ENCODE results near the gene PHF19. TPM values are rescaled to one million over a fixed set of nuclear protein-coding genes. Genes with fewer than 3 reads are reported as not detected.
A peak's percentile ranks its signal among the peaks of the same experiment; 100 is the strongest.

The PHF19 gene
- total RNA-seq, 1 donor from 2014 or later = 55.3 TPM

GRCh38 chr9:120886490-120886967 is 9.5 kb upstream of the PHF19 start:
- intact Hi-C loops (cut with micrococcal nuclease) = loop anchor here (1.0 kb wide), 1 partner anchor 9 kb away; the partner anchor contains the start of gene PHF19
- ATAC-seq (ENCODE audit: low read depth) (peak; percentile 71), DNase-seq (no peak)
- Mint-ChIP-seq H3K27ac (no peak overlapping the region), H3K4me3 (peak overlapping the region; percentile 24), H3K27me3 (peaks cover 4% of the 10 kb centered on the region), H3K9me3 (no peaks in the 10 kb centered on the region), H3K36me3 (ENCODE audit: low read depth) (no peaks in the 10 kb centered on the region), H3K4me1 (peaks cover 35% of the 10 kb centered on the region)
- TF ChIP-seq CTCF (IDR thresholded peaks at IDR 0.05) = no peak
- ChIA-PET POLR2A (interaction anchor here (1.1 to 9.8 kb wide), 8 partner anchors 10 to 186 kb away, joined by 4 to 114 read pairs (median 8); partner anchors contain the start of gene PHF19), CTCF (interaction anchor here (0.6 to 1.1 kb wide), 2 partner anchors 39 to 95 kb away, joined by 3 read pairs; no protein-coding TSS in a partner anchor)

- H3K27me3 Mint-ChIP-seq = peaks cover 4% of the 10 kb centered on the region
- ATAC-seq (ENCODE audit: low read depth) = no peak
- H3K9me3 Mint-ChIP-seq = no peaks in the 10 kb centered on the region
- intact Hi-C loops (cut with micrococcal nuclease) = loop anchor here (1.0 kb wide), 1 partner anchor 9 kb away; the partner anchor contains the start of gene PHF19
- TF ChIP-seq CTCF (IDR thresholded peaks at IDR 0.05) = no peak
- no peak overlapping the region for H3K27ac Mint-ChIP-seq
- POLR2A ChIA-PET = interaction anchor here (1.1 to 9.8 kb wide), 8 partner anchors 10 to 186 kb away, joined by 4 to 114 read pairs (median 8); partner anchors contain the start of gene PHF19
- no peak for DNase-seq
- no peaks in the 10 kb centered on the region for H3K36me3 Mint-ChIP-seq (ENCODE audit: low read depth)
- H3K4me1 Mint-ChIP-seq = peaks cover 29% of the 10 kb centered on the region
- H3K4me3 Mint-ChIP-seq = peak overlapping the region; percentile 24
- CTCF ChIA-PET = interaction anchor here (1.0 to 1.2 kb wide), 3 partner anchors 9 to 95 kb away, joined by 3 read pairs; no protein-coding TSS in a partner anchor
Observed at GRCh38 chr9:120885958-120886357, 9.0 kb upstream of the PHF19 start.

GRCh38 chr9:120885457-120885856 is 8.5 kb upstream of the PHF19 start:
- H3K27me3 Mint-ChIP-seq = peaks cover 4% of the 10 kb centered on the region
- H3K36me3 Mint-ChIP-seq (ENCODE audit: low read depth) = no peaks in the 10 kb centered on the region
- peaks cover 24% of the 10 kb centered on the region for H3K4me1 Mint-ChIP-seq
- intact Hi-C loops (cut with micrococcal nuclease) = no loop called here
- TF ChIP-seq CTCF (IDR thresholded peaks at IDR 0.05) = no peak
- CTCF ChIA-PET = interaction anchor here (1.0 to 1.2 kb wide), 3 partner anchors 10 to 96 kb away, joined by 3 read pairs; no protein-coding TSS in a partner anchor
- ATAC-seq (ENCODE audit: low read depth) (no peak), DNase-seq (no peak)
- no peak overlapping the region for H3K27ac Mint-ChIP-seq
- H3K4me3 Mint-ChIP-seq = no peak overlapping the region
- POLR2A ChIA-PET = interaction anchor here (1.1 to 9.8 kb wide), 5 partner anchors 11 to 187 kb away, joined by 4 to 114 read pairs (median 21); no protein-coding TSS in a partner anchor
- H3K9me3 Mint-ChIP-seq = no peaks in the 10 kb centered on the region

DNA sequence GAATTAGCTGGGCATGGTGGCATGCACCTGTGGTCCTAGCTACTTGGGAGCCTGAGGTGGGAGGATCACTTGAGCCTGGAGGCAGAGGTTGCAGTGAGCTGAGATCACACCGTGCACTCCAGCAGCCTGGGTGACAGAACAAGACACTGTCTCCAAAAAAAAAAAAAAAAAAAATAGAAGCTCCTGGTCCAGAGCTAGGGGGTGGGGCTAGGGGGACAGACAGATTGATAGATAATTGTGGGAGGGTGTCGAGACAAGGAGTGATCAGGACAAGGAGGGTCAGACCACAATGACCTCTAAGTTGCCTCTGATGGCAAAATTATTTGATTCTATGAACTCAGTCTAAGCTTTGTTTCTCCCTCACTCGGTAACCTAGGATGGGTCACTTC is 6.6 kb upstream of the PHF19 start:
- Mint-ChIP-seq H3K27me3 (peaks cover 5% of the 10 kb centered on the region), H3K9me3 (no peaks in the 10 kb centered on the region), H3K4me1 (peaks cover 28% of the 10 kb centered on the region), H3K36me3 (ENCODE audit: low read depth) (no peaks in the 10 kb centered on the region), H3K4me3 (no peak overlapping the region), H3K27ac (no peak overlapping the region)
- intact Hi-C loops (cut with micrococcal nuclease) = no loop called here
- DNase-seq = no peak
- ATAC-seq (ENCODE audit: low read depth) = no peak
- no peak for TF ChIP-seq CTCF (IDR thresholded peaks at IDR 0.05)
- ChIA-PET POLR2A (interaction anchor here (1.0 to 1.6 kb wide), 4 partner anchors 10 to 52 kb away, joined by 3 to 6 read pairs (median 4); no protein-coding TSS in a partner anchor), CTCF (interaction anchor here (1.2 kb wide), 2 partner anchors 33 to 53 kb away, joined by 3 read pairs; no protein-coding TSS in a partner anchor)

DNA sequence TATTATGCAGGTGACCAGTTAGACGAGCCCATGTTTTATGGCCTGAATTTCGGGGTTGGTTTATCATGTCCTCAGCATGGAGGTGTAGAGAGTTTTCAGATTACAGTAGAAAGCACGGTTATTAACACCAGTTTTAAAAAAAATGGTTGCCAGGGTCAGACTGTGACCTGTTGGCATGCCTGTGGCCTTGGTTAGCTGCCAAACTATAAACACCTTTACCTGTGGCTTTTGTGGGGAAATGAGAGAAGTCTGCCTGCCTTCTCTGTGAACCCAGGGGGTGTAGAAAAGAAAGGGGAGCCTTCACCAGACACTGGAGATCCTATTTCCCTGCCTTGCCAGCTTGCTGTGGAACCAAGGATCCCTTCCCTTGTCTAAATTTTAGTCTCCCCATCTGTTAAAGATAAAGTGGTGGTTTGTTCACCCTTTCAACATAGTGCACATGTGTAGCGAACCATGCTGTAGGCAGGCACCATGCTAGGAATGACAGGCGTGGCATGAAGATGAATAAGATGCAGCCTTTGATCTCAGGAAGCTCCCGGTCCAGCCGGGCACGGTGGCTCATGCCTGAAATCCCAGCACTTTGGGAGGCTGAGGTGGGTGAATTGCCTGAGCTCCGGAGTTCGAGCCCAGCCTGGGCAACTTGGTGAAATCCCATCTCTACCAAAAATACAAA is 6.1 kb upstream of the PHF19 start:
- no peak for ATAC-seq (ENCODE audit: low read depth)
- peaks cover 31% of the 10 kb centered on the region for H3K4me1 Mint-ChIP-seq
- H3K36me3 Mint-ChIP-seq (ENCODE audit: low read depth) = no peaks in the 10 kb centered on the region
- CTCF ChIA-PET = no interaction called here
- no peak overlapping the region for H3K27ac Mint-ChIP-seq
- TF ChIP-seq CTCF (IDR thresholded peaks at IDR 0.05) = no peak
- DNase-seq = no peak
- H3K9me3 Mint-ChIP-seq = no peaks in the 10 kb centered on the region
- POLR2A ChIA-PET = interaction anchor here (1.0 to 1.3 kb wide), 2 partner anchors 48 to 53 kb away, joined by 3 to 4 read pairs; no protein-coding TSS in a partner anchor
- intact Hi-C loops (cut with micrococcal nuclease) = no loop called here
- H3K4me3 Mint-ChIP-seq = no peak overlapping the region
- peaks cover 5% of the 10 kb centered on the region for H3K27me3 Mint-ChIP-seq

Measured in activated B cell treated with CpG ODN at 0.5 μM for 24 hours (primary cell).